GM12892 (cell line): ENCODE results near the gene IQGAP2.

Experiments used
- POLR2A ChIP-seq: IDR thresholded peaks from 2 replicates; pipeline ENCODE4 v1.6.1; 2011; ENCODE audit warnings: low read depth, low read length, control low read depth
- POLR2AphosphoS5 ChIP-seq: IDR thresholded peaks from 2 replicates; pipeline ENCODE4 v1.6.1; 2011; ENCODE audit warnings: low read depth, low read length, control low read depth

DNA sequence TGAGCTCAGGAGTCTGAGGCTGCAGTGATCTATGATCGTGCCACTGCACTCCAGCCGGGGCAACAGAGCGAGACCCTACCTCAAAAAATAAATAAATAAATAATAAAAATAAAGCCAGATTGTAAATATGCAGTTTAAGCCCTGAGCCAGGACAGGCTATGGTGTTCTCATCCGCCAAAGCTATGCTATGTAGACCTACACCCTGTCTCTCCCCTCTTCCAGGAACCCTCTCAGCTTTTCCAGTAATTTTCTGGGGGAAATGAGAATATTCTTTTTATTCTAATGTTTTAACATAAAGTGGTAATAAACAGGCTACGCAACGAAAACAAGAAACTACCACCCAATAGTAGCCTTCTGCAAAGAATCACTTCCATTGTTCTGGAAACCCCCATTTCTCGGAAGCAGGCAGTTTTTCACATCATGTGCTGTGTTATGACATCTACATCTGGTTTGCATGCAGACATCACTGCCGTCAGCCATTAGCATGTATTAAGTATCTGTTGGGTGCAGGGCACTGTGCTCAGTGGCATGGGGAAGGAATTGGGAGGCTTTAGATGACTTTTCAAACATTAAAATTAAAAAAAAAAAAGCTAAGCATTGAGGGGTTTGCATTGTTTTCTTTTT, 274.9 kb downstream of the IQGAP2 start:
- TF ChIP-seq POLR2AphosphoS5 (no peak), POLR2A (no peak)
